ENCODE measurements around the gene PLSCR4. TPM values are rescaled to one million over a fixed set of nuclear protein-coding genes. Genes with fewer than 3 reads are reported as not detected.

The PLSCR4 gene
- total and polyA plus RNA-seq, 4 donors, result 10.8 to 95.2 (median 20.8) TPM

- Histone ChIP-seq H3K36me3 (ENCODE audit: control insufficient read depth in 4 of 4, insufficient read depth in 4 of 4, low read length in 4 of 4) (no peaks in the 10 kb centered on the region), H3K27me3 (ENCODE audit: control insufficient read depth in 3 of 3, insufficient read depth in 3 of 3, low read length in 2 of 3) (no peaks in the 10 kb centered on the region), H3K9me3 (ENCODE audit: control insufficient read depth in 4 of 4, insufficient read depth in 3 of 4, low read length in 3 of 4) (no peaks in the 10 kb centered on the region), H3K27ac (ENCODE audit: low read depth in 1 of 2, low read length in 1 of 2) (peak within 1 kb of the TSS; percentile 97 to 99), H3K9ac (ENCODE audit: insufficient read depth in 1 of 2, low read length in 2 of 2) (peak within 1 kb of the TSS; percentile 74 to 96), H3K4me1 (ENCODE audit: control insufficient read depth in 5 of 5, insufficient read depth in 5 of 5, low read length in 5 of 5) (peaks cover under 1 to 47% (median 18%) of the 10 kb centered on the region in 5 donors), H3K4me3 (peak within 1 kb of the TSS; percentile 79)
- TF ChIP-seq, protein P1, sequence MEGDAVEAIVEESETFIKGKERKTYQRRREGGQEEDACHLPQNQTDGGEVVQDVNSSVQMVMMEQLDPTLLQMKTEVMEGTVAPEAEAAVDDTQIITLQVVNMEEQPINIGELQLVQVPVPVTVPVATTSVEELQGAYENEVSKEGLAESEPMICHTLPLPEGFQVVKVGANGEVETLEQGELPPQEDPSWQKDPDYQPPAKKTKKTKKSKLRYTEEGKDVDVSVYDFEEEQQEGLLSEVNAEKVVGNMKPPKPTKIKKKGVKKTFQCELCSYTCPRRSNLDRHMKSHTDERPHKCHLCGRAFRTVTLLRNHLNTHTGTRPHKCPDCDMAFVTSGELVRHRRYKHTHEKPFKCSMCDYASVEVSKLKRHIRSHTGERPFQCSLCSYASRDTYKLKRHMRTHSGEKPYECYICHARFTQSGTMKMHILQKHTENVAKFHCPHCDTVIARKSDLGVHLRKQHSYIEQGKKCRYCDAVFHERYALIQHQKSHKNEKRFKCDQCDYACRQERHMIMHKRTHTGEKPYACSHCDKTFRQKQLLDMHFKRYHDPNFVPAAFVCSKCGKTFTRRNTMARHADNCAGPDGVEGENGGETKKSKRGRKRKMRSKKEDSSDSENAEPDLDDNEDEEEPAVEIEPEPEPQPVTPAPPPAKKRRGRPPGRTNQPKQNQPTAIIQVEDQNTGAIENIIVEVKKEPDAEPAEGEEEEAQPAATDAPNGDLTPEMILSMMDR (IDR thresholded peaks at IDR 0.05; ENCODE audit: control extremely low read depth, extremely low read depth), result no peak
- WGBS, 2 donors, result 0 to 1% methylated on average over 59 to 74 of the region's 74 CpGs
- DNase-seq, result peak; percentile 90 to 92 (median 91)
- ATAC-seq (ENCODE audit: insufficient read depth, low FRiP score), result peak; percentile 82
These were observed 89.8 kb downstream of the PLSCR4 start, which contains the start of gene PLOD2 for GRCh38 chr3:146160964-146161662. Gene PLOD2 (minus strand): TSS chr3:146161184. CDS start chr3:146160989, 195 bp downstream.

DNA sequence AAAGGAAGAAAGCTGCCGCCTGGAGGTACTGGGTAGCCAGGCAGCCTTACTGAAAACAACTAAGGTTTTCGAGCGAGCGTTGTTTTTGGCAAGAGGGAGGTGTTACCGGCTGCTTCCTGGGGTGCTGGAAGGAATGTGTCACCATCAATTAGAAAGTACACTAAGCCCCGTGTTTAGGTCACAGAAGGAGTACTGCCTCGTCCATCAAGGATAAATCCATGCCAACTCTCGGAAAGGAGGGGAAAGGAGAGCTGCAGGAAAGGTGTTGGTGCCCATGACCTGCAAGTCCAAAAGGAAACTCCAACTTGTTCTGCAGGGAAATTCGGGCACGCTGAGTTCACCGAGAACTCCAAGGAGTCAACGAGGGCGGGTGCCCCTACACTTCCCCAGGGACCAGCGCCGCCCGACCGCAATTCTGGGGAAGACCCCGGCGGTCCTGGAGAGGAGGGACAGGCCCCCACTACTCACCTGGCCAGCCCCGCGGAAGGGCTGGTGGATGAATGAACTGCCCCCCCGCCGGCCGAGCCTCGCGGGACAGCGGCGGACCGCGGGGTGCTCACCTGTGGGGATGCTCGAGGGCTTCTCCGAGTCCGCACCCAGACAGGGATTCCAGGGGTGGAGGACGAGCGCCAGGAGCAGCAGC lies 90.5 kb downstream of the PLSCR4 start:
- Histone ChIP-seq H3K4me1 (ENCODE audit: control insufficient read depth in 5 of 5, insufficient read depth in 5 of 5, low read length in 5 of 5) (peaks cover 1 to 53% (median 18%) of the 10 kb centered on the region in 5 donors), H3K27me3 (ENCODE audit: control insufficient read depth in 3 of 3, insufficient read depth in 3 of 3, low read length in 2 of 3) (no peaks in the 10 kb centered on the region), H3K9me3 (ENCODE audit: control insufficient read depth in 4 of 4, insufficient read depth in 3 of 4, low read length in 3 of 4) (no peaks in the 10 kb centered on the region), H3K36me3 (ENCODE audit: control insufficient read depth in 4 of 4, insufficient read depth in 4 of 4, low read length in 4 of 4) (no peaks in the 10 kb centered on the region), H3K9ac (ENCODE audit: insufficient read depth in 1 of 2, low read length in 2 of 2) (peak overlapping the region; percentile 73 to 92), H3K4me3 (peak overlapping the region; percentile 79), H3K27ac (ENCODE audit: low read depth in 1 of 2, low read length in 1 of 2) (peak overlapping the region; percentile 97 to 99)
- TF ChIP-seq, protein P1 (IDR thresholded peaks at IDR 0.05; ENCODE audit: control extremely low read depth, extremely low read depth), result no peak
- 1% methylated on average over 35 of the region's 35 CpGs for WGBS, 2 donors
- ATAC-seq (ENCODE audit: insufficient read depth, low FRiP score) (peak; percentile 43), DNase-seq (peak in 2 of 3 donors; percentile 84 to 91)

- peaks cover 1 to 53% (median 18%) of the 10 kb centered on the region in 5 donors for H3K4me1 ChIP-seq (ENCODE audit: control insufficient read depth in 5 of 5, insufficient read depth in 5 of 5, low read length in 5 of 5)
- peak overlapping the region; percentile 79 for H3K4me3 ChIP-seq
- H3K27ac ChIP-seq (ENCODE audit: low read depth in 1 of 2, low read length in 1 of 2), result peak overlapping the region; percentile 97 to 99
- H3K27me3 ChIP-seq (ENCODE audit: control insufficient read depth in 3 of 3, insufficient read depth in 3 of 3, low read length in 2 of 3), result no peaks in the 10 kb centered on the region
- ATAC-seq (ENCODE audit: insufficient read depth, low FRiP score), result no peak
- TF ChIP-seq, protein P1 (IDR thresholded peaks at IDR 0.05; ENCODE audit: control extremely low read depth, extremely low read depth), result no peak
- DNase-seq, result peak in 2 of 3 donors; percentile 81 to 92
- no peaks in the 10 kb centered on the region for H3K36me3 ChIP-seq (ENCODE audit: control insufficient read depth in 4 of 4, insufficient read depth in 4 of 4, low read length in 4 of 4)
- 15 to 24% methylated on average over 7 of the region's 7 CpGs for WGBS, 2 donors
- H3K9ac ChIP-seq (ENCODE audit: insufficient read depth in 1 of 2, low read length in 2 of 2), result peak overlapping the region; percentile 73 to 92
- no peaks in the 10 kb centered on the region for H3K9me3 ChIP-seq (ENCODE audit: control insufficient read depth in 4 of 4, insufficient read depth in 3 of 4, low read length in 3 of 4)
These were observed 91.1 kb downstream of the PLSCR4 start for GRCh38 chr3:146159616-146160320.

Data from lung (tissue), 12 donors.